ENCODE data around the gene DOCK4.

DNA sequence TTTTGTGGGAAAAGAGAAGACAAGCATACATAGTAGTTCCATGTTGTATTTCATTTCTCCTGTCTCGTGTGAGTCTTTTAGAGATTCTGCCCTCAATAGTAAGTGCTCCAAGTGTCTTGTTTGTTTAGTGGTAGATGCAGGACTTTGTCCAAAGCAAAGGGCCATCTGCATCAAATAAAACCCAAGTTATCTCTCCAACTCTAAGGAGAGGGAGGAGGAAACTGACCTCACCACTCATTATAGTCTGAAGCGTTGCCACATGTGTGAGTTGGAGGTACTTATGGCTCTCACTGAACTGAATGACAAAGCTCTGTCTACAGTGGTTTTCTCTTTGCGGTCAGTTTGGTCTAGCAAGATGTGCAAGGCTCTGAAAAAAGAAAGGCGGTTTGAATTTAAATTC lies 272.6 kb downstream of the DOCK4 start:
- TF ChIP-seq, protein P1, sequence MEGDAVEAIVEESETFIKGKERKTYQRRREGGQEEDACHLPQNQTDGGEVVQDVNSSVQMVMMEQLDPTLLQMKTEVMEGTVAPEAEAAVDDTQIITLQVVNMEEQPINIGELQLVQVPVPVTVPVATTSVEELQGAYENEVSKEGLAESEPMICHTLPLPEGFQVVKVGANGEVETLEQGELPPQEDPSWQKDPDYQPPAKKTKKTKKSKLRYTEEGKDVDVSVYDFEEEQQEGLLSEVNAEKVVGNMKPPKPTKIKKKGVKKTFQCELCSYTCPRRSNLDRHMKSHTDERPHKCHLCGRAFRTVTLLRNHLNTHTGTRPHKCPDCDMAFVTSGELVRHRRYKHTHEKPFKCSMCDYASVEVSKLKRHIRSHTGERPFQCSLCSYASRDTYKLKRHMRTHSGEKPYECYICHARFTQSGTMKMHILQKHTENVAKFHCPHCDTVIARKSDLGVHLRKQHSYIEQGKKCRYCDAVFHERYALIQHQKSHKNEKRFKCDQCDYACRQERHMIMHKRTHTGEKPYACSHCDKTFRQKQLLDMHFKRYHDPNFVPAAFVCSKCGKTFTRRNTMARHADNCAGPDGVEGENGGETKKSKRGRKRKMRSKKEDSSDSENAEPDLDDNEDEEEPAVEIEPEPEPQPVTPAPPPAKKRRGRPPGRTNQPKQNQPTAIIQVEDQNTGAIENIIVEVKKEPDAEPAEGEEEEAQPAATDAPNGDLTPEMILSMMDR (IDR thresholded peaks at IDR 0.05): no peak
- TF ChIP-seq EP300 (IDR thresholded peaks at IDR 0.05): no peak
